ENCODE data around the gene GSTO2. TPM values are rescaled to one million over a fixed set of nuclear protein-coding genes. Genes with fewer than 3 reads are reported as not detected.

GSTO2 gene
- total and polyA plus RNA-seq, 10 of the 15 experiments (the other 5 are each of a cell fraction or from before 2014, with no cell fraction given), result 0.16 to 0.86 (median 0.46) TPM

GRCh38 chr10:104321725-104322415, 52.9 kb downstream of the GSTO2 start (continued):
- TF ChIP-seq USF1 (IDR thresholded peaks at IDR 0.05; ENCODE audit: borderline replicate concordance, extremely low read length, insufficient read depth, low read depth, low read length), result peak; percentile 25
- TF ChIP-seq E2F4 (IDR thresholded peaks at IDR 0.05; ENCODE audit: low read depth, low read length), result no peak
- no peak for TF ChIP-seq ZBTB40 (IDR thresholded peaks at IDR 0.05; ENCODE audit: borderline replicate concordance)
- no peak for TF ChIP-seq ATF2 (IDR thresholded peaks at IDR 0.05; ENCODE audit: low read length)
- no peak for TF ChIP-seq STAT1 (conservative IDR thresholded peaks at IDR 0.05)

Data from GM12878 (cell line).